Dermis lymphatic vessel endothelial cell (primary cell): ENCODE data around the gene KIAA0408. TPM values are rescaled to one million over a fixed set of nuclear protein-coding genes. Genes with fewer than 3 reads are reported as not detected.

Experiments used
- total RNA-seq: library from RNA; depleted of rRNA; stranded (reverse); fragments of >200 nt; gene quantifications from 2 replicates; pipeline ENCODE4 v1.2.1, GENCODE V29; 2014

KIAA0408 gene
- total RNA-seq: not detected in 2 replicates

DNA sequence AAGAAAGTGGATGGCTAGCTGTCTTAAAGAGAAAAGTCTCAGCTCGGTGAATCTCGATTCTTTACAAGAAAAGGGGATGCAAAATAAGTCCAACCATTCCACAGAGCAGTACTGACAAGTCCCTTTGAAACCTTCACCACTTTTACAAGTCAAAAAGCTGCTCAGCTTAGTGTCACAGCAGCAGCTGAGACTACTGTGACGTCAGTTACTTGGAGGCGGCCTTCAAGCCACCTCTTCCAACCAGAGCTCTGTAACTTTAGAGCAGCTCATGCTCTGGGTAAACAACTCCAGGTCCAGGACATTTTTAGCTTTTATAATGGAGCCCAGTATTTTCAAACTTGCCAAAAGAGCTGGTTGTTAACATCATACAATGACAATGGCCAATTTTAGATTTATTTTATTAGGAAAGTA lies at the start of gene KIAA0408:
Gene KIAA0408 (minus strand): TSS at position 159 of the 411 bp plus-strand sequence. CDS start 5,408 bp downstream, outside the sequence.

Other genes starting within 250 kb of the KIAA0408 start
- gene RNF146, start 192.5 kb downstream of the KIAA0408 start, total RNA-seq: 36.0 and 47.8 TPM in 2 replicates
- 45.0 and 69.5 TPM in 2 replicates for gene ECHDC1, start 115.8 kb downstream of the KIAA0408 start, total RNA-seq
- 0.11 TPM in 1 of 2 replicates, not detected in the other for gene C6orf58, start 117.8 kb upstream of the KIAA0408 start, total RNA-seq